Stimulated activated CD4-positive, alpha-beta T cell treated with anti-CD3 and anti-CD28 coated beads, Interleukin-4, amount 100 ng/mL, for 4 hours (primary cell): ENCODE measurements around the gene IFNA8.
A peak's percentile ranks its signal among the peaks of the same experiment; 100 is the strongest.
"Not testable (repeated sequence)": the region's sequence is repeated elsewhere in the genome, so short reads cannot be mapped to it uniquely, and the experiment has no call there.

Experiments
- DNase-seq, 2 experiments: peaks; one replicate each; pipeline ENCODE4 v3.0.0-alpha.2; 2020

Gene IFNA8

GRCh38 chr9:21429191-21429590, 20.3 kb downstream of the IFNA8 start:
- no peak for DNase-seq

GRCh38 chr9:21432672-21433425, 23.9 kb downstream of the IFNA8 start:
- no peak for DNase-seq

DNA sequence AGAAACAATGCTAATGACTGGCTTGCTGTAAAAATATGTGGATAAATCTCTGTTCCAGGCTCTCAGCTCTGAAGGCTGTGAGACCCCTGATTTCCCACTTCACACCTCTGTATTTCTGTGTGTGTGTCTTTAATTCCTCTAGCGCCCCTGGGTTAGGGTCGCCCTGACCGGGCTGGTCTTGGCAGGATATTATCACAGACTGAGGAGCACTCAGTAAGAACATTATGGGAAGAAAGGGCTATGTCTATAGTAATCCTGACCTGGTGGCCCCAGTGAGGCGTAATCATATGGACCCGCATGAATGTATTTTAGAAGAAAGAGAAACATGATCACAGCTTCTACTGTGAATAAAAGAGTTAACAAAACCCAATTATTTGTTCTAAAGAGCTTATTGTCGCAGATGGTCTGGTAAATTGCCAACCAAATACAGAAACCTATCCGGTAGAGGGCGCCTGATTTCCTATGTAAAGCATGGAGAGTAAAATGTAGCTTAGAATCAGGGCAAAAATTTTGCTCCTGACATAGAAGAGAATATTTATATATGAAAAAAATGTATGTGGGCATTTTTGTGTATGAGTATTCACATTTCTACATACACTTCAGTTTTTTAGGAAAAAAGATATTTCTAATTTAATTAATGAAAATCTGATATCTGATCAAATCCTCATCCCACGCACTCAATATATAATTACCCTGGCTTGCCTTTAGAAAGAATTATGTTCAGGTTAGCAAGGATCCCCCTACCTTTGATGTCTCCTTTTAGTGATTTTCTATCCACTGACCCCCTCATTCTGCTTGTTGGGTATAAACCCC, 25.5 kb downstream of the IFNA8 start:
- DNase-seq, result peak; percentile 10 to 17

- not testable (repeated sequence) for DNase-seq
These were observed 26.1 kb downstream of the IFNA8 start for GRCh38 chr9:21435015-21435383.

DNA sequence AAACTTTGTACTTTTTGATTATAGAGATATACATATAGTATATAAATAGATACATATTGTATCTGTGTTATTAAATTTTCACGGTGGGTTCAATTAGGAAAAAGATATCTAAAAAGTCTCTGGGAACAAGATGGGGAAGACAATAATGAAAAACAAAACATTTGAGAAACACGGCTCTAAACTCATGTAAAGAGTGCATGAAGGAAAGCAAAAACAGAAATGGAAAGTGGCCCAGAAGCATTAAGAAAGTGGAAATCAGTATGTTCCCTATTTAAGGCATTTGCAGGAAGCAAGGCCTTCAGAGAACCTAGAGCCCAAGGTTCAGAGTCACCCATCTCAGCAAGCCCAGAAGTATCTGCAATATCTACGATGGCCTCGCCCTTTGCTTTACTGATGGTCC, 31.2 kb downstream of the IFNA8 start, which contains the start of gene IFNA1:
TSS of gene IFNA1 (plus strand) at position 301 of the 400 bp plus-strand sequence. CDS start at position 370, 69 bp downstream.
- no peak for DNase-seq

DNA sequence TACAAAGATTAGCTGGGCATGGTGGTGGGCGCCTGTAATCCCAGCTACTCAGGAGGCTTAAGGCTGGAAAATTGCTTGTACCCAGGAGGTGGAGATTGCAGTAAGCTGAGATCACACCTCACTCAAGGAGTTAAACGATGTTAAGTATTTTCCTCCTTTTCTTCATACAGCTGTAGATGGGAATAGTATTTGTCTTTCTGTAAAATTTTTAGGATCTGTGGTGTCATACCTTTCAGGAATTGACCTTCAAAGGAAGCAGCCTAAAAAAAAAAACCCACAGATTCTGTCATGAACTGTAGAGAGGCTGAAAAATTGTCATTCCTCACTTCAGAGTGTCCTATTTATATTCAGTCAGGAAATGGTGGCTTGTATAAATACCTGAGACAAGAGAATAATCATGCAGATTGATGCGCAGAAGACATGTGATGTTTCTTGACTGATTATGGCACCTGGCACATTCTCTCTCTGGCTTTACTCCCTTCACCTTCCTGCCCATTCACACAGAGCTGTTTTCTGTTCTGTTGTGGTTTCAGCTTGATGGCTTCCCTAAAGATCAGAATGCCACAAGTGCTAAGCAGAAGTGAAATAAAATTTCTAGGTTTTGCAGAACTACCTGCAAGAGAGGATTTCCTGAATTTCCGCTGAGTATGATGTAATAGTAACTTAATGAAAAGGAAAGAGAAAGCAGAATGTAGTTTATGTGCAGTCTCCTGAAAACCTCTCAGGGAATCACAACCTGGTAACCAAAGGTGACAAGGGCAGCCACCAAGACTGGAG, 35.1 kb downstream of the IFNA8 start:
- no peak for DNase-seq

GRCh38 chr9:21449312-21449711, 40.4 kb downstream of the IFNA8 start:
- not testable (repeated sequence) for DNase-seq

GRCh38 chr9:21450733-21451394, 41.9 kb downstream of the IFNA8 start:
- DNase-seq, result no peak

- no peak for DNase-seq
These were observed 43.8 kb downstream of the IFNA8 start for GRCh38 chr9:21452681-21453080.

- no peak for DNase-seq
These were observed 45.2 kb downstream of the IFNA8 start for GRCh38 chr9:21454149-21454548.

DNA sequence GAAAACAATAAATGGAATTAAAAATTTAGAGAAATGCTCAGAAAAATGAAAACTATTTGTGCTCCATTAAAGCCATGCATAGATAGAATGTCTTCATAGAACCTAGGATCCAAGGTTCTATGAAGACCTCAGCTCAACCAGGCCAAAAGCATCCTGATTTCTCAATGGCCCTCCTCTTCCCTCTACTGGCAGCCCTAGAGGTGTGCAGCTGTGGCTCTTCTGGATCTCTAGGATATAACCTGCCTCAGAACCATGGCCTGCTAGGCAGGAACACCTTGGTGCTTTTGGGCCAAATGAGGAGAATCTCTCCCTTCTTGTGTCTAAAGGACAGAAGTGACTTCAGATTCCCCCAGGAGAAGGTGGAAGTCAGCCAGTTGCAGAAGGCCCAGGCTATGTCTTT, 46.4 kb downstream of the IFNA8 start:
- DNase-seq, result peak in 1 of 2 experiments; percentile 11
